ENCODE data around the gene C11orf52.

Gene C11orf52

DNA sequence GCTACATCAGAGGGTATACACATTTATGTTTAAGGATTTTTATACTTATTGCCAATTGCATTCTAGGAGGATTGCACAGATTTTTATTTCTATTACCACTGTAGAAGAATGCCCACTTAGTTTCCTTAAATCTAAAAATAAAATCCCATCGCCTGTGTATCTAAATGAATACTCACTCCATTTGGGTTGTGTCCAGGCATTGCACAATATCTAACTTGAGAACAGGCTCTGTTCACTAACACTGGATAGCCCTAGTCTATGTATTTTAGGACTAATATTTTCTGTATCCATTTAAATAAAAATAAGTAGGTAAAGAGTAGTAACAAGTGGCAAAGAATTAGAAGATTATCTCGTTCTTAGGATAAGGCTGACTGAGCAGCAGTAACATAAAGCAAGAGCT, 4.1 kb downstream of the C11orf52 start:
- H3F3A ChIP-seq (ENCODE audit: insufficient read depth), result no peaks in the 10 kb centered on the region
- H3K9me3 ChIP-seq (ENCODE audit: insufficient read depth, low read length), result no peaks in the 10 kb centered on the region
- H3K27ac ChIP-seq (ENCODE audit: low read depth, low read length), result no peak overlapping the region
- H3K4me2 ChIP-seq (ENCODE audit: low read depth, low read length, poor library complexity, severe bottlenecking), result no peak overlapping the region
- H3K27me3 ChIP-seq (ENCODE audit: low read length), result no peaks in the 10 kb centered on the region
- H2AFZ ChIP-seq (ENCODE audit: low read depth, low read length, severe bottlenecking), result no peak overlapping the region
- H3K9ac ChIP-seq (ENCODE audit: low read length), result no peak overlapping the region
- no peak overlapping the region for H3K4me3 ChIP-seq (ENCODE audit: insufficient read depth, low read length, poor library complexity, severe bottlenecking)
- no peaks in the 10 kb centered on the region for H4K20me1 ChIP-seq (ENCODE audit: low read depth, low read length)
- no peaks in the 10 kb centered on the region for H3K36me3 ChIP-seq (ENCODE audit: low read length)
- no peaks in the 10 kb centered on the region for H3K79me2 ChIP-seq (ENCODE audit: insufficient read depth, low read length)
- no peaks in the 10 kb centered on the region for H3K9me2 ChIP-seq (replicated peaks; ENCODE audit: insufficient read depth, low read length)
- no peak for TF ChIP-seq EZH2phosphoT487 (conservative IDR thresholded peaks at IDR 0.05; ENCODE audit: low read length)
- TF ChIP-seq, protein P1, sequence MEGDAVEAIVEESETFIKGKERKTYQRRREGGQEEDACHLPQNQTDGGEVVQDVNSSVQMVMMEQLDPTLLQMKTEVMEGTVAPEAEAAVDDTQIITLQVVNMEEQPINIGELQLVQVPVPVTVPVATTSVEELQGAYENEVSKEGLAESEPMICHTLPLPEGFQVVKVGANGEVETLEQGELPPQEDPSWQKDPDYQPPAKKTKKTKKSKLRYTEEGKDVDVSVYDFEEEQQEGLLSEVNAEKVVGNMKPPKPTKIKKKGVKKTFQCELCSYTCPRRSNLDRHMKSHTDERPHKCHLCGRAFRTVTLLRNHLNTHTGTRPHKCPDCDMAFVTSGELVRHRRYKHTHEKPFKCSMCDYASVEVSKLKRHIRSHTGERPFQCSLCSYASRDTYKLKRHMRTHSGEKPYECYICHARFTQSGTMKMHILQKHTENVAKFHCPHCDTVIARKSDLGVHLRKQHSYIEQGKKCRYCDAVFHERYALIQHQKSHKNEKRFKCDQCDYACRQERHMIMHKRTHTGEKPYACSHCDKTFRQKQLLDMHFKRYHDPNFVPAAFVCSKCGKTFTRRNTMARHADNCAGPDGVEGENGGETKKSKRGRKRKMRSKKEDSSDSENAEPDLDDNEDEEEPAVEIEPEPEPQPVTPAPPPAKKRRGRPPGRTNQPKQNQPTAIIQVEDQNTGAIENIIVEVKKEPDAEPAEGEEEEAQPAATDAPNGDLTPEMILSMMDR (IDR thresholded peaks at IDR 0.05; ENCODE audit: insufficient read depth, low read length, poor library complexity, severe bottlenecking), result no peak

DNA sequence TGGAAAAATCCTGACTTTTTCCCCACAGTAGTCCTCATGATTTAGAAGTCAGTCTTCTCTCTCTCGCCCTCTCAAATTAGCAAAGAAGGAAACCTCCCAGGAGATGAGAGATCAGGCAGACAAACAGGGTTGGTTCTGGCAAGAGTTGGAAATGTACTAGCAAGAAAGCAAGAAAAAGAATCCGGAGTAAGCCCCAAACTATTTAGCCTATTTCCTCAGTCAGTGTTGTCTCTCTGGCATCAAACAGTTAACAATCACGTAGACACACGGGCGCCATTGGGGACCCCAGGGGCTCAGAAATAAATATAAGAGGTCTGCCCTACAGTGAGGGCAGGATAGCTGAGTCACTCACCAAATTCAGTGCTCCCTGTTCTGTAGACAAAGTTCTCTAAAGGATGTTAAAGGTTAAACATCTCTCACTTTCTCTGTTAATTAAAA, 4.7 kb downstream of the C11orf52 start:
- Histone ChIP-seq H3K36me3 (ENCODE audit: low read length) (no peaks in the 10 kb centered on the region), H4K20me1 (ENCODE audit: low read depth, low read length) (no peaks in the 10 kb centered on the region), H3K79me2 (ENCODE audit: insufficient read depth, low read length) (no peaks in the 10 kb centered on the region), H3K9me2 (replicated peaks; ENCODE audit: insufficient read depth, low read length) (no peaks in the 10 kb centered on the region), H2AFZ (ENCODE audit: low read depth, low read length, severe bottlenecking) (no peak overlapping the region), H3K9ac (ENCODE audit: low read length) (no peak overlapping the region), H3K27me3 (ENCODE audit: low read length) (no peaks in the 10 kb centered on the region), H3K4me3 (ENCODE audit: insufficient read depth, low read length, poor library complexity, severe bottlenecking) (no peak overlapping the region), H3K4me2 (ENCODE audit: low read depth, low read length, poor library complexity, severe bottlenecking) (no peak overlapping the region), H3K9me3 (ENCODE audit: insufficient read depth, low read length) (no peaks in the 10 kb centered on the region), H3K27ac (ENCODE audit: low read depth, low read length) (no peak overlapping the region), H3F3A (ENCODE audit: insufficient read depth) (no peaks in the 10 kb centered on the region)
- TF ChIP-seq, protein P1 (IDR thresholded peaks at IDR 0.05; ENCODE audit: insufficient read depth, low read length, poor library complexity, severe bottlenecking), result no peak
- no peak for TF ChIP-seq EZH2phosphoT487 (conservative IDR thresholded peaks at IDR 0.05; ENCODE audit: low read length)

DNA sequence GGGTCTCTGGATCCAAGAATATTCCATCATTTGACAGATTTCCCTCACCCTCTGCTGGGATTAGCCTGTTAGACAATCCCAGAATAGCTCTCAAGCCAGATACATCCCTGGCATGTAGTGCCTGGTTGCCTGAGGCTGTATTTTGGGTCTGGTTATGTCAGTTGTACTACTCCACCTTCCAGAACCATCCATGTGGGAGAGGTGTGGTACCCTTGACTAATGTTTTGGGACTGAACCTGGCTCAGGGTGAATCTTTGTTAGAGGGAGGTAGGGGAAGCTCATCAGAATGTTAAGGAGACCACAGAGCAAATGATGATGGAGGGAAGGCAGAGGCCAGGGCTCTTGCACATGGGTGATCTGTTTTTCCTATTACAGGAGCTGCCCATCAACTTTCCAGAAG, 5.2 kb downstream of the C11orf52 start:
- no peak overlapping the region for H3K4me2 ChIP-seq (ENCODE audit: low read depth, low read length, poor library complexity, severe bottlenecking)
- no peaks in the 10 kb centered on the region for H3K9me3 ChIP-seq (ENCODE audit: insufficient read depth, low read length)
- no peak overlapping the region for H3K27ac ChIP-seq (ENCODE audit: low read depth, low read length)
- no peaks in the 10 kb centered on the region for H3F3A ChIP-seq (ENCODE audit: insufficient read depth)
- TF ChIP-seq, protein P1 (IDR thresholded peaks at IDR 0.05; ENCODE audit: insufficient read depth, low read length, poor library complexity, severe bottlenecking), result no peak
- no peak for TF ChIP-seq EZH2phosphoT487 (conservative IDR thresholded peaks at IDR 0.05; ENCODE audit: low read length)
- no peaks in the 10 kb centered on the region for H3K79me2 ChIP-seq (ENCODE audit: insufficient read depth, low read length)
- H2AFZ ChIP-seq (ENCODE audit: low read depth, low read length, severe bottlenecking), result no peak overlapping the region
- no peak overlapping the region for H3K9ac ChIP-seq (ENCODE audit: low read length)
- H4K20me1 ChIP-seq (ENCODE audit: low read depth, low read length), result no peaks in the 10 kb centered on the region
- H3K36me3 ChIP-seq (ENCODE audit: low read length), result no peaks in the 10 kb centered on the region
- H3K9me2 ChIP-seq (replicated peaks; ENCODE audit: insufficient read depth, low read length), result no peaks in the 10 kb centered on the region
- H3K4me3 ChIP-seq (ENCODE audit: insufficient read depth, low read length, poor library complexity, severe bottlenecking), result no peak overlapping the region
- H3K27me3 ChIP-seq (ENCODE audit: low read length), result no peaks in the 10 kb centered on the region
